Retinal pigment epithelial cell (primary cell): ENCODE results near the gene TMEM190.
"Not testable (repeated sequence)": the region's sequence is repeated elsewhere in the genome, so short reads cannot be mapped to it uniquely, and the experiment has no call there.

ENCODE experiments used
- DNase-seq: peaks from one replicate; pipeline ENCODE4 v3.0.0-alpha.2; 2010; ENCODE audit warnings: low read depth
- H3K4me3 ChIP-seq: 2 replicates; pipeline ENCODE4 v1.5.1; 2011; ENCODE audit warnings: mild to moderate bottlenecking, low read length, control low read depth, moderate library complexity
- TF ChIP-seq, protein P1 (sequence below): conservative IDR thresholded peaks from 2 replicates; pipeline ENCODE4 v1.5.1; 2011; ENCODE audit warnings: low read depth, low read length, control low read depth, inconsistent platforms

TMEM190 gene

DNA sequence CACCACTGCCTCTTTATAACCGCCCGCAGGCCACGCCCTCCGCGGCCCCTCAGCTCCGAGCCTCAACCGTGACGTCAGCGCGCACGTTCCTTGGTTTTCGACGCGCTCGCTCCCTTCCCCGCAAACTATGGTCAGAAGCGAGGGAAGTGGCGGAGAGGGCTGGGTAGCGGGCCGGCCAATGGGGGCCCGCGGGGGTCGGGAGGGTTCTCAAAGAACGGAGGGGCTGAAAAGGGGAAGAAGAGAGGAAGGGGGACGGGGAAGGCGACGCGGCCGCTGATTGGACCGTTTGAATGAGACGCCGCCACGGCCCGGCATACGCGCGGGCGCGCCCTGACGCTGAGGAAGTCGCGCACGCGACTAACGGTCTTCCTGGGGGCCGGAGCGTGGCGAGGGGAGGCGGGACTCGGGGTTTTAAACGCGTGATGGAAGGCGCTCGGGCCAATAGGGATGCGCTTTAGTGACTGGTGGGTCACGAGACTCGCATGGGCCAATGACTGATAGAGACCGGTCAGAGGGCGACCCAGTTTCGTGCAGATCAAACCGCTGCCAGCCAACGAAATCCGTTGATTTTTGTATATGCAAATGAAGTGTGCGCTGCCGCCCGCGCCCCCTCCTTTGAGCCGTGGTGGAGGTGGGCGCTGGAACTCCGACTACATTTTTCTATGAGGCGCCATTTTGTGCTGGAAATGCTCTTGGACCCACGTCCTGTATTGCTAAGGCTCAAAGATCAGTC, 31.3 kb downstream of the TMEM190 start:
- H3K4me3 ChIP-seq, result peak overlapping the region; percentile 52
- TF ChIP-seq, protein P1, sequence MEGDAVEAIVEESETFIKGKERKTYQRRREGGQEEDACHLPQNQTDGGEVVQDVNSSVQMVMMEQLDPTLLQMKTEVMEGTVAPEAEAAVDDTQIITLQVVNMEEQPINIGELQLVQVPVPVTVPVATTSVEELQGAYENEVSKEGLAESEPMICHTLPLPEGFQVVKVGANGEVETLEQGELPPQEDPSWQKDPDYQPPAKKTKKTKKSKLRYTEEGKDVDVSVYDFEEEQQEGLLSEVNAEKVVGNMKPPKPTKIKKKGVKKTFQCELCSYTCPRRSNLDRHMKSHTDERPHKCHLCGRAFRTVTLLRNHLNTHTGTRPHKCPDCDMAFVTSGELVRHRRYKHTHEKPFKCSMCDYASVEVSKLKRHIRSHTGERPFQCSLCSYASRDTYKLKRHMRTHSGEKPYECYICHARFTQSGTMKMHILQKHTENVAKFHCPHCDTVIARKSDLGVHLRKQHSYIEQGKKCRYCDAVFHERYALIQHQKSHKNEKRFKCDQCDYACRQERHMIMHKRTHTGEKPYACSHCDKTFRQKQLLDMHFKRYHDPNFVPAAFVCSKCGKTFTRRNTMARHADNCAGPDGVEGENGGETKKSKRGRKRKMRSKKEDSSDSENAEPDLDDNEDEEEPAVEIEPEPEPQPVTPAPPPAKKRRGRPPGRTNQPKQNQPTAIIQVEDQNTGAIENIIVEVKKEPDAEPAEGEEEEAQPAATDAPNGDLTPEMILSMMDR, result no peak
- DNase-seq, result peak; percentile 99

DNA sequence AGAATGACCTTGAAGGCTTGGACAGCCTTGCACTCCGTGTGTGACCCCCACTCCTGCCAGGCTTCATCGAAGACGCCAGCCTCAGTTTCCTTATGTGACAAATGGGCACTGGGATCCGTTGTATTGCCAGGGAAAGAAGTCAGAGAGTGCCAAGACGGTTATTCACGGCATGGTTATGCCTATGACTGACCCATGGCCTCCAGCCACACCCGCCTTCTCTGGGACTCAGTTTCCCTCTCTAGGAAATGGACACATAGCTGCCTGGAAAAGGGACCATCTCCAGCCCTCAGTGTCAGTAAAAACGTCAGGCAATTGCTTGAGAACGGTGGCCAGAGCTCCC, 31.9 kb downstream of the TMEM190 start:
- TF ChIP-seq, protein P1, result no peak
- no peak for DNase-seq
- peak overlapping the region; percentile 52 for H3K4me3 ChIP-seq

DNA sequence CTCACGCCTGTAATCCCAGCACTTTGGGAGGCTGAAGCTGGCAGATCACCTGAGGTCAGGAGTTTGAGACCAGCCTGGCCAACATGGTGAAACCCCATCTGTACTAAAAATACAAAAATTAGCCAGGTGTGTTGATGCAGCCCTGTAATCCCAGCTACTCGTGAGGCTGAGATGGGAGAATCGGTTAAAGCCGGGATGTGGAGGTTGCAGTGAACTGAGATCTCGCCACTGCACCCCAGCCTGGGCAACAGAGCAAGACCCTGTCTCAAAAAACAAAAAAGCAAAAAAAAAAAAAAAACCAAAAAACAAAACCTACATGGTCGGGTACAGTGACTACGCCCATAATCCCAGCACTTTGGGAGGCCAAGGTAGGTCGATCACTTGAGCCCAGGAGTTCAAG, 32.6 kb downstream of the TMEM190 start:
- not testable (repeated sequence) for DNase-seq, H3K4me3 ChIP-seq

DNA sequence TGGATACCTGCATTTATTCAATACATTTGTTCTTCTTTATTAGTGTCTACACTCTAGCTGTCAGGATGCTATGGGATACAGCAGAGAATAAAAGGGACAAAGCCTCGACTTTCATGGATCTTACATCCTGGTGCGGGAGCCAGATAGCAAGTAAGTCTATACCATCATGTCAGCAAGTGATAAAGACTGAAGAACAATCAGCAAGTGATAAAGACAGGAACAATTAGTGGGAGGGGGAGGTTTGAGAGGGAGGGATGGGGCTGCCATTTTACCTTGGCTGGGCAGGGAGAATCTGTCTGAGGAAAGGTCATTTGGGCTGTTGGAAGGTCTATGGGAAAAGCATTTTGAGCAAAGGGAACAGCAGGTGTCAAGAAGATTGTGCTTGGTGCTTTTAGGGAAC, 33.5 kb downstream of the TMEM190 start:
- DNase-seq, result no peak
- TF ChIP-seq, protein P1, result no peak
- no peak overlapping the region for H3K4me3 ChIP-seq

DNA sequence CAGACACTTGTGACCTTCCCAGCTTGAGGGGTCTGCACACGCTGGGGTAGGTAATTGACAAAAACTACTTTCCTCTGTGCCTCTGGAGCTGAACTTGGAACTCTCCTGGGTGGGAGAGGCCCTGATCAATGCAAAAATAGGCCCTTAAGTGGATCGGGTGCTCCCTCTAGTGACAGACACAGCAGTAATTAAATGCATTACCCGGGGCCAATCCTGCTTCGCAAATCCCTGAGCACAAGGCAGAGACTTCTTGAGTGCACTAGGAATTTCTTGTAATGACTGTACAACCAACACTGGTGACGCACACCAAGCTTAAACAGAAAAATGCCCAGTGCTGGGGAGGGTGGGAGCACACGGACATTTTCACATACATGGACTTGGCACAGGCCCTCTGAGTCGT, 41.6 kb downstream of the TMEM190 start:
- H3K4me3 ChIP-seq, result no peak overlapping the region
- peak; percentile 65 for DNase-seq
- TF ChIP-seq, protein P1, result peak; percentile 77

DNA sequence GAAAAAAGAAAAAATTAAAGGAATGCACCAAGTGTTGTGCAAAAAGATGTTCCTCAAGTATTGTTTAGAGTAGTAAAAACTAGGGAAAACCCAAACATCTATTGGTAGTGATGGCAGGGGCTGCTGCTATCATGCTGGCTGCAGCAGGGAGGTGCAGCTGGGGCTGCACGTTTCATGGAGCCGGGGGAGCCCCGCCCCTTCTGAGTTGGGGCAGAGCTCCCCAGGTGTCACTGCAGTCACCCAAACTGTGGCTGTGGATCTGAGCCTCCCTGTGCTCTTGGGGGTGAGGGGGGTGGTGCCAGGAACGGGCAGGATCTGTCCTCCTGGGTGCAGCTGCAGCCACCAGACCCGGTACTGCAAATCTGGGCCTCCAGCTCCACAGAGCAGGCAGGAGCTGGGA, 42.5 kb downstream of the TMEM190 start:
- no peak for DNase-seq
- TF ChIP-seq, protein P1, result no peak
- no peak overlapping the region for H3K4me3 ChIP-seq

DNA sequence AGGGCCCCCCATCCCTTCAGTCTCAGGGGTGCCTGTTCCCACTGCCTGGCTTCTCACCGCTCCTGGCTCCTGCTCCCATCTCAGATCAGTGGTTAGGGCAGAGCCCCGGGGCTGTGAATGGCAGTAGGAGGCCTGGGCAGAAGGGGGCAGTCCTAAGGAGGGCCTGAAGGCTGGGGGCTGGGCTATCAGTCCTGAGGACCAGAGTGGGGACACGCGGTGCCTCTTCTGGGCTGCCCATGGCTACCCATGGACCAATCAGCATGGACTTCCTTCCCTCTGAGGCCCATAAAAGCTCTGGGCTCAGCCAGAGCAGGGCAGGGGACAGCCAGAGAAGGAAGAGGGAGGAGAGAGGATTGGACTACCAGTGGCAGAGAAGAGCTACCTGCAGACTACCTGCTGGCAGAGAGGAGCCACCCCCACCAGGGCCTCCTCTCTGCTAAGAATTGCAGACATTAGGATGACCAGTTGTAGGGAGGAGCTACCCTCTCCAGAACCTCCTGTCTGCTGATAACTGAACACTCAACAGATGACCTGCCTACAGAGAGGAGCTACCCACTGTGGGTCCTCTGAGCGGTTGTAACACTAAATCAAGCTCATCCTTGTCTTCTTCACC, 43.1 kb downstream of the TMEM190 start:
- TF ChIP-seq, protein P1, result no peak
- no peak overlapping the region for H3K4me3 ChIP-seq

DNA sequence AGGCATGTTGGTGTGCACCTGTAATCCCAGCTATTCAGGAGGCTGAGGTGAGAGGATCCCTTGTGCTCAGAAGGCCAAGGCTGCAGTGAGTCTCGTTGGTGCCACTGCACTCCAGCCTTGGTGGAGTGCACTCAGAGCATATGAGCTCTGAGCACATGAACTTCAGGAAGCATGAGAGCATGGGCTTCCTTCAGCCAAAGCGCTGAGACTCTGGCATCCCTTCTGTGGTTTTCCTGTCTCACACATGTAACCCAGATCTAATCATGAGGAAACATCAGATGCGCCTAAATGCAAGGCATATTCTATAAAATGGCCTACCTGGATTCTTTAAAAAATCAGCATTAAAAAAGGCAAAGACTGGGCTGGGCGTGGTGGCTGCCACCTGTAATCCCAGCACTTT, 44.7 kb downstream of the TMEM190 start:
- H3K4me3 ChIP-seq, DNase-seq: not testable (repeated sequence)

More for the DNA sequence above, 43.1 kb downstream of the TMEM190 start:
- no peak for DNase-seq
